ENCODE measurements around the gene SLC13A2.

The SLC13A2 gene

GRCh38 chr17:28505986-28506665 lies 32.7 kb downstream of the SLC13A2 start, which contains the start of gene FOXN1:
FOXN1 (plus strand) TSS chr17:28506348; CDS start chr17:28523970, 17,622 bp downstream.
- TF ChIP-seq RAD21 (IDR thresholded peaks at IDR 0.05; ENCODE audit: low read depth) = no peak
- no peak for TF ChIP-seq TCF12 (IDR thresholded peaks at IDR 0.05; ENCODE audit: low read depth)
- TF ChIP-seq MAX (IDR thresholded peaks at IDR 0.05) = no peak
- TF ChIP-seq NFIC (IDR thresholded peaks at IDR 0.05) = no peak
- no peak for TF ChIP-seq ZBTB7A (IDR thresholded peaks at IDR 0.05; ENCODE audit: low read depth)
- no peak for TF ChIP-seq EP300 (IDR thresholded peaks at IDR 0.05; ENCODE audit: borderline replicate concordance)
- no peak for TF ChIP-seq TAF1 (IDR thresholded peaks at IDR 0.05; ENCODE audit: low read depth)
- no peak for TF ChIP-seq CREB1 (IDR thresholded peaks at IDR 0.05; ENCODE audit: low read depth)
- no peak for TF ChIP-seq TEAD4 (IDR thresholded peaks at IDR 0.05)
- TF ChIP-seq CEBPB (IDR thresholded peaks at IDR 0.05) = no peak
- TF ChIP-seq, protein P1, sequence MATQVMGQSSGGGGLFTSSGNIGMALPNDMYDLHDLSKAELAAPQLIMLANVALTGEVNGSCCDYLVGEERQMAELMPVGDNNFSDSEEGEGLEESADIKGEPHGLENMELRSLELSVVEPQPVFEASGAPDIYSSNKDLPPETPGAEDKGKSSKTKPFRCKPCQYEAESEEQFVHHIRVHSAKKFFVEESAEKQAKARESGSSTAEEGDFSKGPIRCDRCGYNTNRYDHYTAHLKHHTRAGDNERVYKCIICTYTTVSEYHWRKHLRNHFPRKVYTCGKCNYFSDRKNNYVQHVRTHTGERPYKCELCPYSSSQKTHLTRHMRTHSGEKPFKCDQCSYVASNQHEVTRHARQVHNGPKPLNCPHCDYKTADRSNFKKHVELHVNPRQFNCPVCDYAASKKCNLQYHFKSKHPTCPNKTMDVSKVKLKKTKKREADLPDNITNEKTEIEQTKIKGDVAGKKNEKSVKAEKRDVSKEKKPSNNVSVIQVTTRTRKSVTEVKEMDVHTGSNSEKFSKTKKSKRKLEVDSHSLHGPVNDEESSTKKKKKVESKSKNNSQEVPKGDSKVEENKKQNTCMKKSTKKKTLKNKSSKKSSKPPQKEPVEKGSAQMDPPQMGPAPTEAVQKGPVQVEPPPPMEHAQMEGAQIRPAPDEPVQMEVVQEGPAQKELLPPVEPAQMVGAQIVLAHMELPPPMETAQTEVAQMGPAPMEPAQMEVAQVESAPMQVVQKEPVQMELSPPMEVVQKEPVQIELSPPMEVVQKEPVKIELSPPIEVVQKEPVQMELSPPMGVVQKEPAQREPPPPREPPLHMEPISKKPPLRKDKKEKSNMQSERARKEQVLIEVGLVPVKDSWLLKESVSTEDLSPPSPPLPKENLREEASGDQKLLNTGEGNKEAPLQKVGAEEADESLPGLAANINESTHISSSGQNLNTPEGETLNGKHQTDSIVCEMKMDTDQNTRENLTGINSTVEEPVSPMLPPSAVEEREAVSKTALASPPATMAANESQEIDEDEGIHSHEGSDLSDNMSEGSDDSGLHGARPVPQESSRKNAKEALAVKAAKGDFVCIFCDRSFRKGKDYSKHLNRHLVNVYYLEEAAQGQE (IDR thresholded peaks at IDR 0.05; ENCODE audit: low read depth) = no peak
- no peak for TF ChIP-seq EGR1 (IDR thresholded peaks at IDR 0.05)
- no peak for TF ChIP-seq YY1 (IDR thresholded peaks at IDR 0.05; ENCODE audit: low read depth)
- no peak for TF ChIP-seq FOXM1 (IDR thresholded peaks at IDR 0.05; ENCODE audit: borderline replicate concordance, low read depth)
- TF ChIP-seq USF1 (IDR thresholded peaks at IDR 0.05) = no peak

GRCh38 chr17:28506763-28507487 lies 33.5 kb downstream of the SLC13A2 start:
- TF ChIP-seq CREB1 (IDR thresholded peaks at IDR 0.05; ENCODE audit: low read depth) = no peak
- no peak for TF ChIP-seq TAF1 (IDR thresholded peaks at IDR 0.05; ENCODE audit: low read depth)
- no peak for TF ChIP-seq USF1 (IDR thresholded peaks at IDR 0.05)
- TF ChIP-seq, protein P1 (IDR thresholded peaks at IDR 0.05; ENCODE audit: low read depth) = no peak
- TF ChIP-seq EP300 (IDR thresholded peaks at IDR 0.05; ENCODE audit: borderline replicate concordance) = no peak
- no peak for TF ChIP-seq CEBPB (IDR thresholded peaks at IDR 0.05)
- no peak for TF ChIP-seq EGR1 (IDR thresholded peaks at IDR 0.05)
- TF ChIP-seq TEAD4 (IDR thresholded peaks at IDR 0.05) = no peak
- TF ChIP-seq MAX (IDR thresholded peaks at IDR 0.05) = no peak
- no peak for TF ChIP-seq TCF12 (IDR thresholded peaks at IDR 0.05; ENCODE audit: low read depth)

- no peak for TF ChIP-seq FOXM1 (IDR thresholded peaks at IDR 0.05; ENCODE audit: borderline replicate concordance, low read depth)
- no peak for TF ChIP-seq NFIC (IDR thresholded peaks at IDR 0.05)
- no peak for TF ChIP-seq TEAD4 (IDR thresholded peaks at IDR 0.05)
- TF ChIP-seq EP300 (IDR thresholded peaks at IDR 0.05; ENCODE audit: borderline replicate concordance) = no peak
- TF ChIP-seq, protein P1 (IDR thresholded peaks at IDR 0.05; ENCODE audit: low read depth) = no peak
- TF ChIP-seq USF1 (IDR thresholded peaks at IDR 0.05) = no peak
- TF ChIP-seq YY1 (IDR thresholded peaks at IDR 0.05; ENCODE audit: low read depth) = no peak
- no peak for TF ChIP-seq ZBTB7A (IDR thresholded peaks at IDR 0.05; ENCODE audit: low read depth)
Measured at GRCh38 chr17:28507567-28508203, 34.2 kb downstream of the SLC13A2 start.
